ENCODE measurements around the gene GLUD1. TPM values are rescaled to one million over a fixed set of nuclear protein-coding genes. Genes with fewer than 3 reads are reported as not detected.
"Not testable (repeated sequence)": the region's sequence is repeated elsewhere in the genome, so short reads cannot be mapped to it uniquely, and the experiment has no call there.

GLUD1 gene
- total RNA-seq, 2 donors from 2014 or later: 154 to 437 TPM

DNA sequence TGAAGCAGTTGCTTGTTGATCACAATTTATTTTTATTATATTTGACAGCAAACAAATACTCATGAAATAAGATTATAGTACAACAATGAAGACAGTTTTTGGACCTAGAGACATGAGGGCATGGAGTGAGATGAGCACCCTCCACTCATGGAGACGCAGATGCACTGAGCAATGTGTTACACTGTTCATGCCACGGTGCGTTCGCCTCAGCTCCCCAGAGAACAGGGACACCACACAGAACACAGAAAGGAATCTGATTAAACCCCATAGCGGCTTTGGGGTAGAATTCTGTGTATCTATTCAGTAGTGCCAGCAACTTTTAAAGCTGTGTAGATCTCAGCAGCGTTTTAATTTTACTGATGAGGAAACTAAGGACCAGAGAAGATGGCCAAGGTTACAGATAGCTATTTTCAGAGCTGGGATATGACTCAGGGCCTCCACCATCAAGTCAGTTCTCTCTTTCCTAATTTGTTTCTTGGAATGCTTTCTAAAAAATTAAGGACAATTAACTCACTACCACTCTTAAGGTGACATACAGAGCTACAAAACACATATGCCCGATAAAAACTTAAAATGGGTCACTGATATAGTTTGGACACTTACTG is 41.0 kb downstream of the GLUD1 start:
- peaks cover 10 to 25% of the 10 kb centered on the region in 2 donors for H3K36me3 ChIP-seq
- TF ChIP-seq, protein P1, sequence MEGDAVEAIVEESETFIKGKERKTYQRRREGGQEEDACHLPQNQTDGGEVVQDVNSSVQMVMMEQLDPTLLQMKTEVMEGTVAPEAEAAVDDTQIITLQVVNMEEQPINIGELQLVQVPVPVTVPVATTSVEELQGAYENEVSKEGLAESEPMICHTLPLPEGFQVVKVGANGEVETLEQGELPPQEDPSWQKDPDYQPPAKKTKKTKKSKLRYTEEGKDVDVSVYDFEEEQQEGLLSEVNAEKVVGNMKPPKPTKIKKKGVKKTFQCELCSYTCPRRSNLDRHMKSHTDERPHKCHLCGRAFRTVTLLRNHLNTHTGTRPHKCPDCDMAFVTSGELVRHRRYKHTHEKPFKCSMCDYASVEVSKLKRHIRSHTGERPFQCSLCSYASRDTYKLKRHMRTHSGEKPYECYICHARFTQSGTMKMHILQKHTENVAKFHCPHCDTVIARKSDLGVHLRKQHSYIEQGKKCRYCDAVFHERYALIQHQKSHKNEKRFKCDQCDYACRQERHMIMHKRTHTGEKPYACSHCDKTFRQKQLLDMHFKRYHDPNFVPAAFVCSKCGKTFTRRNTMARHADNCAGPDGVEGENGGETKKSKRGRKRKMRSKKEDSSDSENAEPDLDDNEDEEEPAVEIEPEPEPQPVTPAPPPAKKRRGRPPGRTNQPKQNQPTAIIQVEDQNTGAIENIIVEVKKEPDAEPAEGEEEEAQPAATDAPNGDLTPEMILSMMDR (IDR thresholded peaks at IDR 0.05): no peak
- TF ChIP-seq POLR2A (IDR thresholded peaks at IDR 0.05): no peak
- no peak for TF ChIP-seq POLR2AphosphoS5 (IDR thresholded peaks at IDR 0.05)
- no peak for DNase-seq (ENCODE audit: low spot score)
- intact Hi-C loops (cut with DNase I): no loop called here
- H3K4me1 ChIP-seq (replicated peaks): peaks cover 8% of the 10 kb centered on the region
- peak overlapping the region in 1 of 2 donors; percentile 65 for H3K27ac ChIP-seq
- no peak overlapping the region for H3K4me3 ChIP-seq
- H3K27me3 ChIP-seq (replicated peaks; ENCODE audit: insufficient read depth): no peaks in the 10 kb centered on the region
- H3K9me3 ChIP-seq: no peaks in the 10 kb centered on the region
- 94% methylated on average over 7 of the region's 7 CpGs for WGBS

DNA sequence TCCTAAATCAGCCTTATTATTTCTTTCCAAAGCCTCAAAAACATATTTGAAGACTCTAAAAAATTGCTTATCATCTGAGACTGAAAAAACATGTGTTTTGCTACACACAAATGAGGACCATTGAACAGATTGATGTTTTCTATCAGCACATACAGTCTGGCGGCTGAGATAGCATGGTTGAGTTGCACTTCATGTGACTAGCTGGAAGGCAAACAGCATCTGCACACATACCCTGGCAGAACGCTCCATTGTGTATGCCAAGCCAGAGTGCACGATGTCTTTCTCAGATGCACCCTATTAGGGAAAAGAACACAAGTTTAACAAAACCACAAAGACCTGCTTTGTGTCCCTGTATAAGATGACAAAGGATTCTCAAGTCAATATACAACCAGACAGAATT is 41.5 kb downstream of the GLUD1 start:
- Histone ChIP-seq H3K4me3 (no peak overlapping the region), H3K27me3 (replicated peaks; ENCODE audit: insufficient read depth) (no peaks in the 10 kb centered on the region), H3K4me1 (replicated peaks) (peaks cover 8% of the 10 kb centered on the region), H3K9me3 (no peaks in the 10 kb centered on the region), H3K36me3 (peaks cover 10 to 19% of the 10 kb centered on the region in 2 donors), H3K27ac (peak overlapping the region; percentile 8 to 65)
- DNase-seq (ENCODE audit: low spot score): peak; percentile 78
- intact Hi-C loops (cut with DNase I): no loop called here
- 37% methylated on average over 3 of the region's 3 CpGs for WGBS
- TF ChIP-seq POLR2AphosphoS5 (IDR thresholded peaks at IDR 0.05): peak; percentile 87
- TF ChIP-seq, protein P1 (IDR thresholded peaks at IDR 0.05): no peak
- no peak for TF ChIP-seq POLR2A (IDR thresholded peaks at IDR 0.05)

DNA sequence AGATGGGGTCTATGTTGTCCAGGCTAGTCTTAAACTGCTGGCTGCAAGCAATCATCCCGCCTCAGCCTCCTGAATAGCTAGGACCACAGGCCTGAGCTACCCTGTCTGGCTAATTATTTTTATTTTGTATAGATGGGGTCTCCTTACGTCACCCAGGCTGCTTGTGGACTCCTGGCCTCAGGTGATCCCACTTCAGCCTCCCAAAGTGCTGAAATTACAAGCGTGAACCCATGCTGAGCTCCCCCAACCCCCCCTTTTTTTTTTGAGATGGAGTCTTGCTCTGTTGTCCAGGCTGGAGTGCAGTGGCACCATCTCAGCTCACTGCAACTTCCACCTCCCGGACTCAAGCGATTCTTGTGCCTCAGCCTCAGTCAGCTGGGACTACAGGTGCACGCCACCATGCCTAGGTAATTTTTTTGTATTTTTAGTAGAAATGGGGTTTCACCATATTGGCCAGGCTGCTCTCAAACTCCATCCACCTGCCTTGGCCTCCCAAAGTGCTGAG is 49.2 kb downstream of the GLUD1 start:
- intact Hi-C loops (cut with DNase I): no loop called here
- TF ChIP-seq, protein P1 (IDR thresholded peaks at IDR 0.05): no peak
- no peak for TF ChIP-seq POLR2AphosphoS5 (IDR thresholded peaks at IDR 0.05)
- TF ChIP-seq POLR2A (IDR thresholded peaks at IDR 0.05): no peak
- Histone ChIP-seq H3K36me3 (no peaks in the 10 kb centered on the region), H3K27ac (no peak overlapping the region), H3K4me1 (replicated peaks) (no peaks in the 10 kb centered on the region), H3K4me3 (no peak overlapping the region), H3K27me3 (replicated peaks; ENCODE audit: insufficient read depth) (no peaks in the 10 kb centered on the region), H3K9me3 (no peaks in the 10 kb centered on the region)
- 99% methylated on average over 6 of the region's 6 CpGs for WGBS
- no peak for DNase-seq (ENCODE audit: low spot score)

DNA sequence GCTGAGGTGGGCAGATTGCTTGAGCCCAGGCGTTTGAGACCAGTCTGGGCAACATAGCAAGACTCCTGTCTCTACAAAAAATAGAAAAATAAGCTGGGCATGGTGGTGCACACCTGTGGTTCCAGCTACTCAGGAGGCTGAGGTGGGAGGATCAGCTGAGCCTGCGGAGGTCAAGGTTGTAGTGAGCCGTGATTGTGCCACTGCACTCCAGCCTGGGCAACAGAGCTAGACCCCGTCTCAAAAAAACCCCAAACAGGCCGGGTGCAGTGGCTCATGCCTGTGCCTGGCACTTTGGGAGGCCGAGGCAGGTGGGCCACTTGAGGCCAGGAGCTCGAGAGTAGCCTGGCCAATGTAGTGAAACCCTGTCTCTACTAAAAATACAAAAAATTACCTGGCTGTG is 51.1 kb downstream of the GLUD1 start:
- H3K27me3 ChIP-seq (replicated peaks; ENCODE audit: insufficient read depth); intact Hi-C loops (cut with DNase I); H3K4me3 ChIP-seq; H3K9me3 ChIP-seq; H3K27ac ChIP-seq; DNase-seq (ENCODE audit: low spot score); H3K4me1 ChIP-seq (replicated peaks); H3K36me3 ChIP-seq: not testable (repeated sequence)
- WGBS: 92% methylated on average over 7 of the region's 7 CpGs

DNA sequence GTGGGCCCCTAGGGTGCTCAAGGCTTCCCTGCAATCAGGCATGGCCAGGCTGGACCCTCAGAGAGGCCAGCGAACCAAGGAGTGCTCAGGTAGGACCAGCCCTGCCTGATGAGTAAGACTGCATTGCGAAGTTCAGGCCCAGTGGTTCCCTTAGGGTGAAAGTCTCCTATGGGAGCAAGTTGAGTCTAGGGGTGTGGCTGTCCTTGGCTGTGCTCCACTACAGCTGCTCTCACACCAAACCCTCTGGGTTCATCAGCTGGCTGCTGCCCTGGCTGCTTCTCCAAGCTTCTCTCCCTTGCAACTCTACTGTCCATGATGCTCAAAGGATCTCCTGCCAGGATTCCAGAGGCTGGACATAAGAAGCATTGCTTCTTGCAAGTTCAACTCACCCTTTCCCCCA is 55.9 kb downstream of the GLUD1 start:
- no peak for DNase-seq (ENCODE audit: low spot score)
- TF ChIP-seq, protein P1 (IDR thresholded peaks at IDR 0.05): no peak
- no peak for TF ChIP-seq POLR2AphosphoS5 (IDR thresholded peaks at IDR 0.05)
- TF ChIP-seq POLR2A (IDR thresholded peaks at IDR 0.05): no peak
- Histone ChIP-seq H3K36me3 (no peaks in the 10 kb centered on the region), H3K4me1 (replicated peaks) (no peaks in the 10 kb centered on the region), H3K27ac (no peak overlapping the region), H3K4me3 (no peak overlapping the region), H3K27me3 (replicated peaks; ENCODE audit: insufficient read depth) (no peaks in the 10 kb centered on the region), H3K9me3 (no peaks in the 10 kb centered on the region)
- 100% methylated on average over 2 of the region's 2 CpGs for WGBS
- intact Hi-C loops (cut with DNase I): no loop called here
